Peyer's patch (tissue), 4 donors: Measurements from ENCODE around the gene DGKQ. TPM values are rescaled to one million over a fixed set of nuclear protein-coding genes. Genes with fewer than 3 reads are reported as not detected.
"Not testable (repeated sequence)": the region's sequence is repeated elsewhere in the genome, so short reads cannot be mapped to it uniquely, and the experiment has no call there.

Experiments used
- DNase-seq, 3 donors: peaks; one replicate each; pipeline ENCODE4 v3.0.0-alpha.2; 2017 to 2019
- H3K27ac ChIP-seq, 4 donors: fragments of 200-600 bp; sonication (generic); one replicate each; pipeline ENCODE4 v1.5.1; 2016 to 2019
- H3K27me3 ChIP-seq, 2 donors: fragments of 200-600 bp; sonication (generic); one replicate each; pipeline ENCODE4 v1.5.1; 2019
- H3K36me3 ChIP-seq, 3 donors: fragments of 200-600 bp; sonication (generic); one replicate each; pipeline ENCODE4 v1.5.1; 2016 to 2019
- H3K4me1 ChIP-seq, 4 donors: fragments of 200-600 bp; sonication (generic); one replicate each; pipeline ENCODE4 v1.5.1; 2016 to 2019
- H3K4me3 ChIP-seq, 4 donors: fragments of 200-600 bp; sonication (generic); 1 replicate in 3 of 4; 2 replicates in 1 of 4; pipeline ENCODE4 v1.5.1; 2016 to 2019; ENCODE audit warnings: mild to moderate bottlenecking in 1 of 4
- H3K9me3 ChIP-seq, 4 donors: fragments of 200-600 bp; sonication (generic); one replicate each; pipeline ENCODE4 v1.5.1; 2016 to 2019; ENCODE audit warnings: mild to moderate bottlenecking in 1 of 4
- CTCF ChIP-seq, 6 experiments: fragments of 450-650 bp in 4 of 6; fragments of 200-600 bp in 2 of 6; sonication (generic) in 1 of 6; IDR thresholded peaks; one replicate each; pipeline ENCODE4 v1.5.1; 2017 to 2019; ENCODE audit warnings: antibody characterized with exemption in 6 of 6, mild to moderate bottlenecking in 3 of 6, moderate library complexity in 1 of 6
- POLR2A ChIP-seq, 2 donors: fragments of 450-650 bp; IDR thresholded peaks; one replicate each; pipeline ENCODE4 v1.5.1; 2017; ENCODE audit warnings: antibody characterized with exemption in 2 of 2, mild to moderate bottlenecking in 2 of 2, moderate library complexity in 2 of 2
- total RNA-seq, 4 donors: library from RNA; depleted of rRNA; stranded (reverse); fragments of >200 nt; gene quantifications; one replicate each; pipeline ENCODE4 v1.1.0, GENCODE V29; 2016

Gene DGKQ
- total RNA-seq, 4 donors from 2014 or later = 32.2 to 119 (median 101) TPM

GRCh38 chr4:929096-929765, 44.1 kb downstream of the DGKQ start:
- peaks cover 4 to 41% (median 13%) of the 10 kb centered on the region in 4 donors for H3K4me1 ChIP-seq
- TF ChIP-seq CTCF (IDR thresholded peaks at IDR 0.05) (no peak), POLR2A (IDR thresholded peaks at IDR 0.05) (no peak)
- no peak overlapping the region for H3K27ac ChIP-seq

GRCh38 chr4:927566-927965, 45.8 kb downstream of the DGKQ start:
- not testable (repeated sequence) for H3K36me3 ChIP-seq, H3K9me3 ChIP-seq, H3K27me3 ChIP-seq, H3K27ac ChIP-seq, H3K4me3 ChIP-seq
- peak in 2 of 3 donors; percentile 39 to 41 for DNase-seq
- peaks cover 4 to 36% (median 11%) of the 10 kb centered on the region in 4 donors for H3K4me1 ChIP-seq

More at GRCh38 chr4:929096-929765, 44.1 kb downstream of the DGKQ start:
- DNase-seq = no peak
- Histone ChIP-seq H3K9me3 (no peaks in the 10 kb centered on the region), H3K36me3 (no peaks in the 10 kb centered on the region), H3K4me3 (no peak overlapping the region), H3K27me3 (no peaks in the 10 kb centered on the region)

GRCh38 chr4:926538-926937, 46.8 kb downstream of the DGKQ start:
- TF ChIP-seq POLR2A (IDR thresholded peaks at IDR 0.05) (no peak), CTCF (IDR thresholded peaks at IDR 0.05) (peak in 4 of 6 experiments; percentile 27 to 49 (median 34))
- Histone ChIP-seq H3K27ac (no peak overlapping the region), H3K9me3 (no peaks in the 10 kb centered on the region), H3K4me1 (peaks cover 4 to 36% (median 12%) of the 10 kb centered on the region in 4 donors), H3K4me3 (no peak overlapping the region), H3K27me3 (no peaks in the 10 kb centered on the region), H3K36me3 (no peaks in the 10 kb centered on the region)
- DNase-seq = peak in 2 of 3 donors; percentile 60 to 62

GRCh38 chr4:925771-926500, 47.4 kb downstream of the DGKQ start:
- Histone ChIP-seq H3K4me3 (no peak overlapping the region), H3K9me3 (no peaks in the 10 kb centered on the region), H3K27me3 (no peaks in the 10 kb centered on the region), H3K4me1 (peaks cover 4 to 33% (median 14%) of the 10 kb centered on the region in 4 donors), H3K36me3 (no peaks in the 10 kb centered on the region), H3K27ac (no peak overlapping the region)
- peak in 1 of 3 donors; percentile 30 for DNase-seq
- no peak for TF ChIP-seq CTCF (IDR thresholded peaks at IDR 0.05)
- TF ChIP-seq POLR2A (IDR thresholded peaks at IDR 0.05) = no peak

GRCh38 chr4:925171-925570, 48.2 kb downstream of the DGKQ start:
- DNase-seq = no peak
- TF ChIP-seq CTCF (IDR thresholded peaks at IDR 0.05) (no peak), POLR2A (IDR thresholded peaks at IDR 0.05) (no peak)
- Histone ChIP-seq H3K4me1 (peaks cover 4 to 28% (median 14%) of the 10 kb centered on the region in 4 donors), H3K9me3 (no peaks in the 10 kb centered on the region), H3K27ac (peak overlapping the region in 1 of 4 donors; percentile 39), H3K4me3 (no peak overlapping the region), H3K27me3 (no peaks in the 10 kb centered on the region), H3K36me3 (no peaks in the 10 kb centered on the region)
